ENCODE results near the gene SOX10. TPM values are rescaled to one million over a fixed set of nuclear protein-coding genes. Genes with fewer than 3 reads are reported as not detected.

Gene SOX10
- total RNA-seq, 1 experiment from 2014 or later = 2.4 TPM

- no peak overlapping the region for H2BK12ac ChIP-seq (ENCODE audit: insufficient read length, low read depth, low read length)
- H3K27me3 Mint-ChIP-seq (ENCODE audit: low read depth) = peaks cover 23% of the 10 kb centered on the region
- no peaks in the 10 kb centered on the region for H3K36me3 Mint-ChIP-seq (ENCODE audit: insufficient read depth in 1 of 3, low read depth in 3 of 3)
- no peak overlapping the region for H4K5ac ChIP-seq (ENCODE audit: insufficient read length, low read depth, low read length)
- no peaks in the 10 kb centered on the region for H4K20me1 ChIP-seq (ENCODE audit: control insufficient read depth, insufficient read depth, insufficient read length)
- no peaks in the 10 kb centered on the region for H3K4me1 ChIP-seq (ENCODE audit: insufficient read depth, low read length)
- peaks cover 0 to 2% of the 10 kb centered on the region in 2 experiments; a peak in 3 of 5 replicates for H3K9me3 Mint-ChIP-seq
- no peak overlapping the region for H2BK15ac ChIP-seq (ENCODE audit: low read depth, low read length)
- no peak overlapping the region for H3K56ac ChIP-seq (ENCODE audit: insufficient read length, low read depth, low read length)
- no peak overlapping the region for H2BK5ac ChIP-seq (ENCODE audit: insufficient read length, low read length)
- WGBS (ENCODE audit: extremely low coverage, insufficient read length, low lambda C conversion rate) = no CpG with 5 or more reads among the region's 7 CpGs
- H3K9me3 ChIP-seq (ENCODE audit: control insufficient read depth, low read depth, low read length) = no peaks in the 10 kb centered on the region
- H3K4me3 Mint-ChIP-seq = no peak overlapping the region
- H3K18ac ChIP-seq (ENCODE audit: insufficient read length, low read depth, low read length) = no peak overlapping the region
- no peak for DNase-seq
- peaks cover 0 to 23% of the 10 kb centered on the region in 2 experiments; a peak in 2 of 4 replicates for H3K4me1 Mint-ChIP-seq
- no peak overlapping the region; a peak in 1 of 7 replicates for H3K27ac Mint-ChIP-seq
- TF ChIP-seq, protein P1, sequence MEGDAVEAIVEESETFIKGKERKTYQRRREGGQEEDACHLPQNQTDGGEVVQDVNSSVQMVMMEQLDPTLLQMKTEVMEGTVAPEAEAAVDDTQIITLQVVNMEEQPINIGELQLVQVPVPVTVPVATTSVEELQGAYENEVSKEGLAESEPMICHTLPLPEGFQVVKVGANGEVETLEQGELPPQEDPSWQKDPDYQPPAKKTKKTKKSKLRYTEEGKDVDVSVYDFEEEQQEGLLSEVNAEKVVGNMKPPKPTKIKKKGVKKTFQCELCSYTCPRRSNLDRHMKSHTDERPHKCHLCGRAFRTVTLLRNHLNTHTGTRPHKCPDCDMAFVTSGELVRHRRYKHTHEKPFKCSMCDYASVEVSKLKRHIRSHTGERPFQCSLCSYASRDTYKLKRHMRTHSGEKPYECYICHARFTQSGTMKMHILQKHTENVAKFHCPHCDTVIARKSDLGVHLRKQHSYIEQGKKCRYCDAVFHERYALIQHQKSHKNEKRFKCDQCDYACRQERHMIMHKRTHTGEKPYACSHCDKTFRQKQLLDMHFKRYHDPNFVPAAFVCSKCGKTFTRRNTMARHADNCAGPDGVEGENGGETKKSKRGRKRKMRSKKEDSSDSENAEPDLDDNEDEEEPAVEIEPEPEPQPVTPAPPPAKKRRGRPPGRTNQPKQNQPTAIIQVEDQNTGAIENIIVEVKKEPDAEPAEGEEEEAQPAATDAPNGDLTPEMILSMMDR (conservative IDR thresholded peaks at IDR 0.05) = 0 out of 3 replicates have a peak, but pooled peaks have one; percentile 16
- H2BK20ac ChIP-seq (ENCODE audit: low read depth, low read length, poor library complexity, severe bottlenecking) = no peak overlapping the region
- H4K91ac ChIP-seq (ENCODE audit: insufficient read length, low read depth, low read length) = no peak overlapping the region
- no peak overlapping the region for H3K9ac ChIP-seq (ENCODE audit: extremely low read depth, insufficient read length, low read length)
- no peaks in the 10 kb centered on the region for H3K79me2 ChIP-seq (ENCODE audit: insufficient read depth, low read length)
- H3K27ac ChIP-seq (ENCODE audit: insufficient read length, low read depth, low read length) = no peak overlapping the region
- no peak overlapping the region for H3K14ac ChIP-seq (ENCODE audit: insufficient read depth, low read length)
- no peak overlapping the region for H2AK5ac ChIP-seq (ENCODE audit: insufficient read length, low read length)
- H3K4me2 ChIP-seq (ENCODE audit: insufficient read depth, insufficient read length, low read length) = no peak overlapping the region
- H3K4ac ChIP-seq (ENCODE audit: low read depth, low read length) = no peak overlapping the region
- no peaks in the 10 kb centered on the region for H3K27me3 ChIP-seq (ENCODE audit: insufficient read depth, low read length)
- no peak overlapping the region for H4K8ac ChIP-seq (replicated peaks; ENCODE audit: insufficient read length, low read depth, low read length)
- H2AFZ ChIP-seq (ENCODE audit: low read length) = no peak overlapping the region
- H3K23ac ChIP-seq (ENCODE audit: insufficient read length, low read depth, low read length) = no peak overlapping the region
- H2BK120ac ChIP-seq (ENCODE audit: low read depth, low read length, poor library complexity, severe bottlenecking) = no peak overlapping the region
- H3T11ph ChIP-seq (ENCODE audit: low read length) = no peak overlapping the region
- H3K79me1 ChIP-seq (ENCODE audit: insufficient read depth, low read depth, low read length, poor library complexity, severe bottlenecking) = no peaks in the 10 kb centered on the region
- H3K23me2 ChIP-seq (ENCODE audit: insufficient read length, low read depth, low read length, poor library complexity, severe bottlenecking) = no peaks in the 10 kb centered on the region
These were observed 33.0 kb upstream of the SOX10 start for GRCh38 chr22:38017272-38017920.

Measured in H9 (cell line).